Upper lobe of right lung (tissue), 1 donor: Measurements from ENCODE around the gene FHOD3. TPM values are rescaled to one million over a fixed set of nuclear protein-coding genes. Genes with fewer than 3 reads are reported as not detected.

ENCODE experiments used
- ATAC-seq: fragments of 200-7000 bp; cut with Tn5 transposase; one replicate; pipeline ENCODE4 v1.9.1; 2020; ENCODE audit warnings: mild to moderate bottlenecking, moderate library complexity
- DNase-seq: peaks from one replicate; pipeline ENCODE4 v3.0.0-alpha.2; 2020
- H3K27ac ChIP-seq: fragments of 200-600 bp; one replicate; pipeline ENCODE4 v1.8.0; 2022
- H3K27me3 ChIP-seq: fragments of 200-600 bp; one replicate; pipeline ENCODE4 v1.8.0; 2022; ENCODE audit warnings: mild to moderate bottlenecking
- H3K36me3 ChIP-seq: fragments of 200-600 bp; one replicate; pipeline ENCODE4 v1.8.0; 2022
- H3K4me1 ChIP-seq: fragments of 200-600 bp; one replicate; pipeline ENCODE4 v1.8.0; 2022
- H3K4me3 ChIP-seq: fragments of 200-600 bp; one replicate; pipeline ENCODE4 v1.8.0; 2022; ENCODE audit warnings: mild to moderate bottlenecking
- H3K9me3 ChIP-seq: fragments of 200-600 bp; one replicate; pipeline ENCODE4 v1.8.0; 2022
- intact Hi-C: fragments of 100-400 bp; cut with DNase I; formaldehyde crosslinking; loops from one replicate; pipeline ENCODE4 v1.11.0; 2022
- total RNA-seq: library from RNA; stranded (reverse); fragmentation: NEBNext Ultra II Directional; extraction: Animal tissue kit (Norgen Biotek cat#: 25700); gene quantifications from one replicate; pipeline ENCODE4 v1.2.1, GENCODE V29; 2021
- TF ChIP-seq, protein P1 (sequence below): fragments of 200-600 bp; IDR thresholded peaks from one replicate; pipeline ENCODE4 v1.8.0; 2022; ENCODE audit warnings: antibody characterized with exemption
- donor health status: DM: no; HTN: yes; CAD: no; lungs with severe emphysema.

Gene FHOD3
- total RNA-seq, 1 donor from 2014 or later: 1.9 TPM

DNA sequence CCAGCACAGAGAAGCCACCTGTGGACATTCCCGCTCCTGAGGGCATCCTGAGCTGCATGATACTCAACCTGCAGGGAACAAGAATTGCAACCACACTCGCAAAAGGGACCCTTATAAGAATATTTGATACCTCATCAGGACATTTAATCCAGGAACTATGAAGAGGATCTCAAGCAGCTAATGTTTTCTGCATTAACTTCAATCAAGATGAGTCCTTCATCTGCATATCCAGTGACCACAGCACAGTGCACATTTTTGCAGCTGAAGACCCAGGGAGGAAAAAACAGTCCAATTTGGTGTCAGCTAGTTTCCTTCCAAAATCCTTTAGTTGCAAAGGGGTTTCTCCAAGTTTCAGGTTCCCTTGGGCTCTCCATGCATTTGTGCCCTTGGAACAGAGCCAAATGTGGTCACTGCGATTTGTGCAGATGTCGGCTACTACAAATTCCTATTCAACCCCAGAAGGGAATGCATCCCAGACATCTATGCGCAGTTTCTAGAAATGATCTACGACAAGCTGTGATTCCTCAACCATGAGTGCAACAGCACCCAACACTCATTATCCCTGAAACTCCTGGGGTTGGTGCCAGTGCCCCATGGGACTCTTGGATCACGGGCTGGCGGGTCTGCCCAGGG is 23.3 kb upstream of the FHOD3 start:
- TF ChIP-seq, protein P1, sequence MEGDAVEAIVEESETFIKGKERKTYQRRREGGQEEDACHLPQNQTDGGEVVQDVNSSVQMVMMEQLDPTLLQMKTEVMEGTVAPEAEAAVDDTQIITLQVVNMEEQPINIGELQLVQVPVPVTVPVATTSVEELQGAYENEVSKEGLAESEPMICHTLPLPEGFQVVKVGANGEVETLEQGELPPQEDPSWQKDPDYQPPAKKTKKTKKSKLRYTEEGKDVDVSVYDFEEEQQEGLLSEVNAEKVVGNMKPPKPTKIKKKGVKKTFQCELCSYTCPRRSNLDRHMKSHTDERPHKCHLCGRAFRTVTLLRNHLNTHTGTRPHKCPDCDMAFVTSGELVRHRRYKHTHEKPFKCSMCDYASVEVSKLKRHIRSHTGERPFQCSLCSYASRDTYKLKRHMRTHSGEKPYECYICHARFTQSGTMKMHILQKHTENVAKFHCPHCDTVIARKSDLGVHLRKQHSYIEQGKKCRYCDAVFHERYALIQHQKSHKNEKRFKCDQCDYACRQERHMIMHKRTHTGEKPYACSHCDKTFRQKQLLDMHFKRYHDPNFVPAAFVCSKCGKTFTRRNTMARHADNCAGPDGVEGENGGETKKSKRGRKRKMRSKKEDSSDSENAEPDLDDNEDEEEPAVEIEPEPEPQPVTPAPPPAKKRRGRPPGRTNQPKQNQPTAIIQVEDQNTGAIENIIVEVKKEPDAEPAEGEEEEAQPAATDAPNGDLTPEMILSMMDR: no peak
- Histone ChIP-seq H3K9me3 (no peaks in the 10 kb centered on the region), H3K27ac (no peak overlapping the region), H3K27me3 (peaks cover 5% of the 10 kb centered on the region), H3K4me1 (no peaks in the 10 kb centered on the region), H3K36me3 (no peaks in the 10 kb centered on the region), H3K4me3 (no peak overlapping the region)
- intact Hi-C loops: no loop called here
- ATAC-seq (no peak), DNase-seq (no peak)

DNA sequence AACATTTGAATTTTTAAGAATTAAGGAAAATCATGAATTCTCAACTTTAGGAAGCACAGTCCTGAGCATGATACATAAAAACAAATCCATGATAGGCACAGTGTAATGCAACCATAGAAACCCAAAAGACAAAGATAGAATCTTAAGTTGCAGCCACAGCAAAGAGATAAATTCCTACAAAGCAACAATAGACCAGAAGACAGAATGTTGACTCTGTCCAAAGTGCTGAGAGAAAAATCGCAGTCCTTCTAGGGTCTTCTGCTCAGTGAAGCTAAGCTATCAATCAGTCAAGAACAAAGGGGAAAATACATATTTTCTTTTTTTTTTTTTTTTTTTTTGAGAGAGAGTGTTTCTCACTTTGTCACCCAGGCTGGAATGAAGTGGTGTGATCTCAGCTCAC is 22.0 kb upstream of the FHOD3 start:
- DNase-seq (no peak), ATAC-seq (no peak)
- Histone ChIP-seq H3K27me3 (peaks cover 10% of the 10 kb centered on the region), H3K27ac (no peak overlapping the region), H3K36me3 (no peaks in the 10 kb centered on the region), H3K4me1 (no peaks in the 10 kb centered on the region), H3K4me3 (no peak overlapping the region), H3K9me3 (no peaks in the 10 kb centered on the region)
- TF ChIP-seq, protein P1: no peak
- intact Hi-C loops: no loop called here

DNA sequence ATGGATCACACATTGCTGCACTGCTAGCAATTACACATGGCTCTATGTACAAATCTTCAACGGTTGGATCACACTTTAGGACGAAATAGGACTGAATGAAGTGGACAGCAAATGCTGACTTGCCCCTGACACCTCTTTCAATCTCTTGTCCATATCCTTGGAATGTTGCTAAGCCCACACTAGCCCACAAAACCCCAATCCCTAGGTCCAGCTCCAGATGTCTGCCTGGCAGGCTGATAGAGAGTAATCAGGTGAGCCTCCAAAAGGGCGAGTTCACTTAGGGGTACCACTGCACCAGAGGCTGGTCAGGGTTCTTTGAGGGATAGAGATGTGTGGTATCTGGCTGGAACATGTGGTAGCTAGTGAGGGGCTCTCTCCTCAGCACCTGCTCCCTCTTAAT is 18.5 kb upstream of the FHOD3 start:
- peaks cover 13% of the 10 kb centered on the region for H3K27me3 ChIP-seq
- no peaks in the 10 kb centered on the region for H3K4me1 ChIP-seq
- no peak for ATAC-seq

DNA sequence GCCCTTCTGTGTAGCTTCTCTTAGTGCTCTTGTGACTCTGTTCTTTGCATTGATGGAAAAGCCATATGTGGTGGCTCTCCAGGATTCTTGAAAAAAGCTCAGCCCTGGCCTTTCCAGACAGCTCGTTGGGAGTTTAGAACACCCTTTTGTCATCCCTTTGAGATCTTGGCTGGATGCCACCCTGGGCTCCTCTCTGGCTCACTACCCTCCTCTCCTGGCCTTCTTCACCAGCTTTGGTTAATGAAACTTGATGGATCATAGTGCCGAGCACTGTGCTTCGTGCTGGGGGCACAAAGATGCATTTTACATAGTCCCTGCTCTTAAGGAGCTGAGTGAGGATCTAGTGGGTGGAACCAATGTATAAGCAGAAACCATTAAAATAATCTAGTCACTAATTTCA is 15.6 kb upstream of the FHOD3 start:
- DNase-seq (no peak), ATAC-seq (no peak)
- intact Hi-C loops: loop anchor here (5.0 to 10.0 kb wide), 2 partner anchors 187 to 265 kb away; no protein-coding TSS in a partner anchor
- H3K4me3 ChIP-seq: no peak overlapping the region
- peaks cover 13% of the 10 kb centered on the region for H3K27me3 ChIP-seq
- no peaks in the 10 kb centered on the region for H3K9me3 ChIP-seq
- H3K36me3 ChIP-seq: no peaks in the 10 kb centered on the region
- no peaks in the 10 kb centered on the region for H3K4me1 ChIP-seq
- H3K27ac ChIP-seq: no peak overlapping the region
- TF ChIP-seq, protein P1: no peak

More for the DNA sequence above, 18.5 kb upstream of the FHOD3 start:
- DNase-seq: no peak
- intact Hi-C loops: no loop called here
- Histone ChIP-seq H3K4me3 (no peak overlapping the region), H3K36me3 (no peaks in the 10 kb centered on the region), H3K9me3 (no peaks in the 10 kb centered on the region), H3K27ac (no peak overlapping the region)
- TF ChIP-seq, protein P1: no peak

DNA sequence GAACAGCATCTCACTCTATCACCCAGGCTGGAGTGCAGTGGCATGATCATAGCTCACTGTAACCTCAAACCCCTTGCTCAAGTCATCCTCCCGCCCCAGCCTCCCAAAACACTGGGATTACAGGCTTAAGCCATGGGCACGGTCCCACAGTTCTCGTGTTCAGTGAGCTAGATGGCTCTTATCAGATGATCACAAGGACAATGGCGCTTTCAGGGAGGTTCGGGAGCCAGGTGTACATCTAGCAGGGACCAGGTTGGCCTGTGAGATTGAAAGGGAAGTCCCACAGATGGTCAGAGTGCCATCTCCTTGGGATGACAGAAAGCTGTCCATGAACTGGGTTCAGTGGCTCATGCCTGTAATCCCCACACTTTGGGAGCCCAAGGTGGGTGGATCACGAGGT is 14.1 kb upstream of the FHOD3 start:
- intact Hi-C loops: loop anchor here (5.0 to 10.0 kb wide), 2 partner anchors 189 to 266 kb away; no protein-coding TSS in a partner anchor

More for the DNA sequence above, 14.1 kb upstream of the FHOD3 start:
- Histone ChIP-seq H3K4me1 (no peaks in the 10 kb centered on the region), H3K27me3 (peaks cover 14% of the 10 kb centered on the region), H3K9me3 (no peaks in the 10 kb centered on the region), H3K4me3 (no peak overlapping the region), H3K27ac (no peak overlapping the region), H3K36me3 (no peaks in the 10 kb centered on the region)
- ATAC-seq (no peak), DNase-seq (no peak)
- TF ChIP-seq, protein P1: no peak
